A549 treated with RU486 at 1 μM for 4 hours (cell line): ENCODE measurements around the gene SEC16B. TPM values are rescaled to one million over a fixed set of nuclear protein-coding genes. Genes with fewer than 3 reads are reported as not detected.

Experiments
- total RNA-seq: library from RNA; stranded (reverse); fragments of 200-300 nt; extraction: Qiagen RNA extraction; gene quantifications from 5 replicates; pipeline ENCODE4 v1.2.3, GENCODE V29; 2022; ENCODE audit warnings: low read depth

Gene SEC16B
- total RNA-seq, result 0.49 to 1.4 TPM (median 0.79 TPM) in 5 replicates

GRCh38 chr1:177969825-177970371, at the start of gene SEC16B:
TSS of gene SEC16B (minus strand) at chr1:177970058. CDS start at chr1:177967981, 2,077 bp downstream.

Other genes starting within 250 kb of the SEC16B start
- gene RASAL2, start 124.0 kb upstream of the SEC16B start, total RNA-seq, result 17.0 to 22.3 TPM (median 18.6 TPM) in 5 replicates